Measurements from ENCODE around the gene SHISA4. TPM values are rescaled to one million over a fixed set of nuclear protein-coding genes. Genes with fewer than 3 reads are reported as not detected.

Gene SHISA4
- total and polyA plus RNA-seq, 2 donors (not counting 1 experiment from before 2014, with no cell fraction given), result 0.12 TPM; not detected in 1

- H3K27ac ChIP-seq (ENCODE audit: low read length in 2 of 2), result no peak overlapping the region
- no peaks in the 10 kb centered on the region for H3K79me2 ChIP-seq (ENCODE audit: control insufficient read depth, insufficient read depth, low read length)
- peaks cover 0 to 8% (median 4%) of the 10 kb centered on the region in 4 experiments for H3K27me3 ChIP-seq (replicated peaks in 1 of 4; ENCODE audit: control extremely low read depth in 1 of 4, control insufficient read depth in 3 of 4, insufficient read depth in 4 of 4, low read length in 3 of 4)
- H3K36me3 ChIP-seq (replicated peaks in 1 of 2; ENCODE audit: control extremely low read depth in 1 of 2, control insufficient read depth in 1 of 2, extremely low read depth in 1 of 2, insufficient read depth in 2 of 2, low read length in 1 of 2), result no peaks in the 10 kb centered on the region
- POLR2A ChIA-PET, result no interaction called here
- Mint-ChIP-seq H3K27ac (no peak overlapping the region), H3K4me3 (no peak overlapping the region), H3K9me3 (ENCODE audit: insufficient read depth) (no peaks in the 10 kb centered on the region), H3K4me1 (no peaks in the 10 kb centered on the region), H3K27me3 (peaks cover 25% of the 10 kb centered on the region)
- TF ChIP-seq CTCF (IDR thresholded peaks at IDR 0.05) (no peak), EZH2 (IDR thresholded peaks at IDR 0.05; ENCODE audit: borderline replicate concordance, insufficient read depth, low read depth, low read length, poor library complexity, severe bottlenecking) (no peak)
- no peak overlapping the region for H3K4me3 ChIP-seq (ENCODE audit: control extremely low read depth in 1 of 5, extremely low read depth in 1 of 5, insufficient read depth in 1 of 5, low read depth in 2 of 5, low read length in 4 of 5)
- intact Hi-C loops (cut with micrococcal nuclease), result no loop called here
- no peaks in the 10 kb centered on the region for H4K20me1 ChIP-seq (ENCODE audit: control insufficient read depth, insufficient read depth, low read length, poor library complexity, severe bottlenecking)
- WGBS (ENCODE audit: insufficient coverage), result 88% methylated on average over 1 of the region's 5 CpGs
- no peak overlapping the region for H3K4me2 ChIP-seq (replicated peaks; ENCODE audit: low read depth, low read length, poor library complexity, severe bottlenecking)
- H3K9ac ChIP-seq (ENCODE audit: low read length), result no peak overlapping the region
- H3K9me3 ChIP-seq (ENCODE audit: control extremely low read depth in 1 of 3, control insufficient read depth in 2 of 3, insufficient read depth in 1 of 3, low read length in 2 of 3), result no peaks in the 10 kb centered on the region
- CTCF ChIA-PET, result no interaction called here
- no peak for DNase-seq
- no peak overlapping the region for H2AFZ ChIP-seq (ENCODE audit: insufficient read depth, low read depth, low read length, poor library complexity, severe bottlenecking)
- no peak for ATAC-seq (ENCODE audit: low read depth)
- no peaks in the 10 kb centered on the region for H3K4me1 ChIP-seq (ENCODE audit: control insufficient read depth in 2 of 2, insufficient read depth in 2 of 2, low read length in 2 of 2)
These were observed 37.4 kb downstream of the SHISA4 start for GRCh38 chr1:201925981-201926645.

DNA sequence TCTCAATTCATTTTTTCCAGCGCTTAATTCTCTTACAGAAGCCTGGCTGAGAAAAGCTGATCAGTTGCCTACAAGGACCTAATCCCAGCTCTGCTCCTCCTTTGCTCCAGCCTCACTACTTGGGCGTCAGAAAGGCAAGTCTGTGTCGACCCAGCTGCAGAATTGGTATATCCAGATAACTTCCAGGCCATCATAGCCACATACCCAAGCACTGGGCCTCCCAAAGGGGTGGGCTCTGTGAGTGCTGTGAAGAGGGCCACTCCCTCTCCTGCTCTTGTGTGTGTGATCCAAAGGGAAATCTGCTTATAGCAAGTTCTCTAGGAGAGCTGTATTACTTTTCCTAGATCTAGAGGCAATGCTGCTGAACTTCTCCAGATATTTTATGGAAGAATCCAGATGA, 39.6 kb downstream of the SHISA4 start:
- TF ChIP-seq EZH2 (IDR thresholded peaks at IDR 0.05; ENCODE audit: borderline replicate concordance, insufficient read depth, low read depth, low read length, poor library complexity, severe bottlenecking), result no peak
- TF ChIP-seq CTCF (IDR thresholded peaks at IDR 0.05), result no peak
- DNase-seq (no peak), ATAC-seq (ENCODE audit: low read depth) (no peak)
- H3K27ac Mint-ChIP-seq, result no peak overlapping the region
- H3K27me3 Mint-ChIP-seq, result peaks cover 17% of the 10 kb centered on the region
- no peaks in the 10 kb centered on the region for H3K4me1 Mint-ChIP-seq
- intact Hi-C loops (cut with micrococcal nuclease), result no loop called here
- CTCF ChIA-PET, result interaction anchor here (1.5 kb wide), 1 partner anchor 34 kb away, joined by 3 read pairs; no protein-coding TSS in a partner anchor
- Histone ChIP-seq H3K36me3 (replicated peaks in 1 of 2; ENCODE audit: control extremely low read depth in 1 of 2, control insufficient read depth in 1 of 2, extremely low read depth in 1 of 2, insufficient read depth in 2 of 2, low read length in 1 of 2) (no peaks in the 10 kb centered on the region), H3K27me3 (replicated peaks in 1 of 4; ENCODE audit: control extremely low read depth in 1 of 4, control insufficient read depth in 3 of 4, insufficient read depth in 4 of 4, low read length in 3 of 4) (peaks cover 0 to 8% (median 4%) of the 10 kb centered on the region in 4 experiments), H3K79me2 (ENCODE audit: control insufficient read depth, insufficient read depth, low read length) (no peaks in the 10 kb centered on the region), H2AFZ (ENCODE audit: insufficient read depth, low read depth, low read length, poor library complexity, severe bottlenecking) (no peak overlapping the region), H3K4me1 (ENCODE audit: control insufficient read depth in 2 of 2, insufficient read depth in 2 of 2, low read length in 2 of 2) (no peaks in the 10 kb centered on the region), H3K9ac (ENCODE audit: low read length) (no peak overlapping the region), H4K20me1 (ENCODE audit: control insufficient read depth, insufficient read depth, low read length, poor library complexity, severe bottlenecking) (no peaks in the 10 kb centered on the region), H3K9me3 (ENCODE audit: control extremely low read depth in 1 of 3, control insufficient read depth in 2 of 3, insufficient read depth in 1 of 3, low read length in 2 of 3) (no peaks in the 10 kb centered on the region), H3K4me2 (replicated peaks; ENCODE audit: low read depth, low read length, poor library complexity, severe bottlenecking) (no peak overlapping the region), H3K4me3 (ENCODE audit: control extremely low read depth in 1 of 5, extremely low read depth in 1 of 5, insufficient read depth in 1 of 5, low read depth in 2 of 5, low read length in 4 of 5) (no peak overlapping the region), H3K27ac (ENCODE audit: low read length in 2 of 2) (no peak overlapping the region)
- H3K9me3 Mint-ChIP-seq (ENCODE audit: insufficient read depth), result no peaks in the 10 kb centered on the region
- H3K4me3 Mint-ChIP-seq, result no peak overlapping the region
- POLR2A ChIA-PET, result no interaction called here
- WGBS (ENCODE audit: insufficient coverage), result 100% methylated on average over 3 of the region's 3 CpGs
